ENCODE results near the gene ERGIC1. TPM values are rescaled to one million over a fixed set of nuclear protein-coding genes. Genes with fewer than 3 reads are reported as not detected.

The ERGIC1 gene
- total and polyA plus RNA-seq, 2 experiments from 2014 or later = 25.2 to 92.2 TPM

GRCh38 chr5:172832383-172833315 lies 1.4 kb upstream of the ERGIC1 start:
- Histone ChIP-seq H3K9me2 (ENCODE audit: insufficient read depth) (no peaks in the 10 kb centered on the region), H3K27me3 (ENCODE audit: insufficient read depth) (no peaks in the 10 kb centered on the region), H3K27ac (ENCODE audit: low read depth) (peak overlapping the region; percentile 87; the same call in 1 of the 2 replicates), H3K4me1 (ENCODE audit: insufficient read depth) (peaks cover 25% of the 10 kb centered on the region), H3K4me3 (peak overlapping the region; percentile 88), H3F3A (replicated peaks; ENCODE audit: low read depth) (peaks cover 7% of the 10 kb centered on the region; the same call in 1 of the 2 replicates), H3K79me2 (replicated peaks; ENCODE audit: insufficient read depth) (peaks cover 32% of the 10 kb centered on the region), H3K36me3 (ENCODE audit: insufficient read depth) (no peaks in the 10 kb centered on the region; the same call in 1 of the 2 replicates), H4K20me1 (replicated peaks; ENCODE audit: insufficient read depth) (peaks cover under 1% of the 10 kb centered on the region; the same call in 1 of the 2 replicates), H3K4me2 (peak overlapping the region; percentile 93), H2AFZ (no peak overlapping the region)
- no peak overlapping the region; the same call in 1 of the 2 replicates for H3K27ac Mint-ChIP-seq
- DNase-seq (ENCODE audit: low spot score) (no peak), ATAC-seq (no peak)
- peak overlapping the region; percentile 90 for H3K4me3 Mint-ChIP-seq
- H3K27me3 Mint-ChIP-seq (ENCODE audit: insufficient read depth, low read depth, poor library complexity) = peaks cover 8% of the 10 kb centered on the region
- peaks cover 42% of the 10 kb centered on the region for H3K4me1 Mint-ChIP-seq
- TF ChIP-seq JUNB (IDR thresholded peaks at IDR 0.05; ENCODE audit: unreplicated experiment) (no peak), CTCF (conservative IDR thresholded peaks at IDR 0.05; ENCODE audit: low read depth in 2 of 2) (no peak), ETS1 (IDR thresholded peaks at IDR 0.05) (no peak), ZNF114 (CRISPR knock-in tag; IDR thresholded peaks at IDR 0.05) (no peak)
- no peaks in the 10 kb centered on the region; the same call in 2 of the 3 replicates for H3K9me3 Mint-ChIP-seq
- H3K36me3 Mint-ChIP-seq (ENCODE audit: low read depth) = peaks cover 13% of the 10 kb centered on the region; the same call in 2 of the 3 replicates

- Mint-ChIP-seq H3K27me3 (ENCODE audit: insufficient read depth, low read depth, poor library complexity) (peaks cover 8% of the 10 kb centered on the region), H3K9me3 (no peaks in the 10 kb centered on the region; the same call in 2 of the 3 replicates), H3K36me3 (ENCODE audit: low read depth) (peaks cover 13% of the 10 kb centered on the region; the same call in 2 of the 3 replicates), H3K27ac (no peak overlapping the region; the same call in 1 of the 2 replicates), H3K4me3 (peak overlapping the region; percentile 90), H3K4me1 (peaks cover 35% of the 10 kb centered on the region)
- H2AFZ ChIP-seq = no peak overlapping the region; the same call in 1 of the 2 replicates
- peaks cover 38% of the 10 kb centered on the region for H3K79me2 ChIP-seq (replicated peaks; ENCODE audit: insufficient read depth)
- ATAC-seq = no peak
- peaks cover 20% of the 10 kb centered on the region for H3K4me1 ChIP-seq (ENCODE audit: insufficient read depth)
- peak overlapping the region; percentile 87; the same call in 1 of the 2 replicates for H3K27ac ChIP-seq (ENCODE audit: low read depth)
- DNase-seq (ENCODE audit: low spot score) = no peak
- peak overlapping the region; percentile 88 for H3K4me3 ChIP-seq
- H4K20me1 ChIP-seq (replicated peaks; ENCODE audit: insufficient read depth) = peaks cover 7% of the 10 kb centered on the region; the same call in 1 of the 2 replicates
- H3K36me3 ChIP-seq (ENCODE audit: insufficient read depth) = no peaks in the 10 kb centered on the region; the same call in 1 of the 2 replicates
- peak overlapping the region; percentile 93 for H3K4me2 ChIP-seq
- H3F3A ChIP-seq (replicated peaks; ENCODE audit: low read depth) = peaks cover 7% of the 10 kb centered on the region; the same call in 1 of the 2 replicates
- no peaks in the 10 kb centered on the region for H3K27me3 ChIP-seq (ENCODE audit: insufficient read depth)
- no peaks in the 10 kb centered on the region for H3K9me2 ChIP-seq (ENCODE audit: insufficient read depth)
- TF ChIP-seq ZNF462 (CRISPR knock-in tag; IDR thresholded peaks at IDR 0.05) = no peak
- no peak for TF ChIP-seq POLR2AphosphoS5 (IDR thresholded peaks at IDR 0.05; ENCODE audit: low read depth)
- TF ChIP-seq CTCF (conservative IDR thresholded peaks at IDR 0.05; ENCODE audit: low read depth in 2 of 2) = no peak
Measured at GRCh38 chr5:172833372-172833685, 722 bp upstream of the ERGIC1 start.
